Astrocyte (in vitro differentiated cells and primary cell): ENCODE measurements around the gene FDPS.

Experiments
- EZH2 ChIP-seq: IDR thresholded peaks from 2 replicates; pipeline ENCODE4 v1.6.1; 2012; ENCODE audit warnings: mild to moderate bottlenecking, low read length, inconsistent platforms; ENCODE audit not compliant: insufficient read depth
- TF ChIP-seq, protein P1 (sequence below): IDR thresholded peaks from 2 replicates; pipeline ENCODE4 v1.5.1; 2011; ENCODE audit warnings: low read depth, mild to moderate bottlenecking, inconsistent platforms, low read length, moderate library complexity; ENCODE audit not compliant: insufficient read depth

DNA sequence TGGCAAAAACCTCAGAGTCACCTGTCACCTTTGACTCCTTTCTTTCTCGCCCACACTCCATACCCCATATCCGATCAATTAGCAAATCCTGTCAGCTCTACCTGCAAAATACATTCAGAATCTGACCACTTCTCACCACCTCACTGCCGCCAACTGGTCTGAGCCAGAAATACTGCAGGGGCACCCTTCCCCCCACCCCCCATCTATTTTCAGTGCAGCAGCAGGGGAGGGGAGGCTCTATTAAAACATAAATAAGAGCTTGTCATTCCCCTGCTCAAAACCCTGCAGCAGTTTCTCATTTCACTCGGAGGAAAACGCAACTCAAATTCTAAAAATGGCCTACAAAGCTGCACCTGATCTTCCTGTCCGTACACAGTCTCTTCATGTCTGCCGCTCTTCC, 11.3 kb upstream of the FDPS start:
- TF ChIP-seq, protein P1, sequence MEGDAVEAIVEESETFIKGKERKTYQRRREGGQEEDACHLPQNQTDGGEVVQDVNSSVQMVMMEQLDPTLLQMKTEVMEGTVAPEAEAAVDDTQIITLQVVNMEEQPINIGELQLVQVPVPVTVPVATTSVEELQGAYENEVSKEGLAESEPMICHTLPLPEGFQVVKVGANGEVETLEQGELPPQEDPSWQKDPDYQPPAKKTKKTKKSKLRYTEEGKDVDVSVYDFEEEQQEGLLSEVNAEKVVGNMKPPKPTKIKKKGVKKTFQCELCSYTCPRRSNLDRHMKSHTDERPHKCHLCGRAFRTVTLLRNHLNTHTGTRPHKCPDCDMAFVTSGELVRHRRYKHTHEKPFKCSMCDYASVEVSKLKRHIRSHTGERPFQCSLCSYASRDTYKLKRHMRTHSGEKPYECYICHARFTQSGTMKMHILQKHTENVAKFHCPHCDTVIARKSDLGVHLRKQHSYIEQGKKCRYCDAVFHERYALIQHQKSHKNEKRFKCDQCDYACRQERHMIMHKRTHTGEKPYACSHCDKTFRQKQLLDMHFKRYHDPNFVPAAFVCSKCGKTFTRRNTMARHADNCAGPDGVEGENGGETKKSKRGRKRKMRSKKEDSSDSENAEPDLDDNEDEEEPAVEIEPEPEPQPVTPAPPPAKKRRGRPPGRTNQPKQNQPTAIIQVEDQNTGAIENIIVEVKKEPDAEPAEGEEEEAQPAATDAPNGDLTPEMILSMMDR, result no peak
- no peak for TF ChIP-seq EZH2
